Esophagus (tissue), 2 donors: ENCODE measurements around the gene U2AF1L4. TPM values are rescaled to one million over a fixed set of nuclear protein-coding genes. Genes with fewer than 3 reads are reported as not detected.

ENCODE experiments used
- H3K27ac ChIP-seq, 2 donors: one replicate each; pipeline ENCODE4 v1.5.1; 2013; ENCODE audit warnings: low read depth in 2 of 2, mild to moderate bottlenecking in 2 of 2, inconsistent platforms in 1 of 2, low read length in 1 of 2, moderate library complexity in 1 of 2
- H3K27me3 ChIP-seq, 2 donors: one replicate each; pipeline ENCODE4 v1.6.1; 2013; ENCODE audit warnings: low read length in 2 of 2, control low read depth in 1 of 2, mild to moderate bottlenecking in 1 of 2; ENCODE audit not compliant: insufficient read depth in 2 of 2, control insufficient read depth in 1 of 2
- H3K36me3 ChIP-seq, 2 donors: one replicate each; pipeline ENCODE4 v1.6.1; 2013; ENCODE audit warnings: low read length in 1 of 2; ENCODE audit not compliant: control insufficient read depth in 2 of 2, insufficient read depth in 2 of 2
- H3K4me1 ChIP-seq, 2 donors: one replicate each; pipeline ENCODE4 v1.6.1; 2013; ENCODE audit warnings: low read length in 1 of 2; ENCODE audit not compliant: control insufficient read depth in 2 of 2, insufficient read depth in 2 of 2
- H3K4me3 ChIP-seq, 2 donors: one replicate each; pipeline ENCODE4 v1.5.1; 2013; ENCODE audit warnings: low read length in 2 of 2, mild to moderate bottlenecking in 2 of 2, low read depth in 1 of 2, moderate library complexity in 1 of 2
- H3K9me3 ChIP-seq, 2 donors: one replicate each; pipeline ENCODE4 v1.6.1; 2013; ENCODE audit warnings: mild to moderate bottlenecking in 2 of 2, low read depth in 1 of 2, low read length in 1 of 2, moderate library complexity in 1 of 2; ENCODE audit not compliant: control insufficient read depth in 2 of 2, insufficient read depth in 1 of 2
- WGBS, 2 donors: extraction: QIAGEN DNeasy Blood & Tissue Kit; methylation state at CpG; one replicate each; pipeline ENCODE4 v1.1.7; 2013; 5-methylcytosine and 5-hydroxymethylcytosine counted together
- polyA plus RNA-seq, 2 donors: library from polyadenylated mRNA; stranded (reverse); fragments of 200-250 nt; gene quantifications; one replicate each; pipeline ENCODE4 v1.2.3, GENCODE V29; 2013
- donor health status: healthy with polysubstance abuse.
- donor health status: Bipolar disorder and iron deficiency.

Gene U2AF1L4
- polyA plus RNA-seq, 2 donors, result 17.4 to 43.4 TPM

DNA sequence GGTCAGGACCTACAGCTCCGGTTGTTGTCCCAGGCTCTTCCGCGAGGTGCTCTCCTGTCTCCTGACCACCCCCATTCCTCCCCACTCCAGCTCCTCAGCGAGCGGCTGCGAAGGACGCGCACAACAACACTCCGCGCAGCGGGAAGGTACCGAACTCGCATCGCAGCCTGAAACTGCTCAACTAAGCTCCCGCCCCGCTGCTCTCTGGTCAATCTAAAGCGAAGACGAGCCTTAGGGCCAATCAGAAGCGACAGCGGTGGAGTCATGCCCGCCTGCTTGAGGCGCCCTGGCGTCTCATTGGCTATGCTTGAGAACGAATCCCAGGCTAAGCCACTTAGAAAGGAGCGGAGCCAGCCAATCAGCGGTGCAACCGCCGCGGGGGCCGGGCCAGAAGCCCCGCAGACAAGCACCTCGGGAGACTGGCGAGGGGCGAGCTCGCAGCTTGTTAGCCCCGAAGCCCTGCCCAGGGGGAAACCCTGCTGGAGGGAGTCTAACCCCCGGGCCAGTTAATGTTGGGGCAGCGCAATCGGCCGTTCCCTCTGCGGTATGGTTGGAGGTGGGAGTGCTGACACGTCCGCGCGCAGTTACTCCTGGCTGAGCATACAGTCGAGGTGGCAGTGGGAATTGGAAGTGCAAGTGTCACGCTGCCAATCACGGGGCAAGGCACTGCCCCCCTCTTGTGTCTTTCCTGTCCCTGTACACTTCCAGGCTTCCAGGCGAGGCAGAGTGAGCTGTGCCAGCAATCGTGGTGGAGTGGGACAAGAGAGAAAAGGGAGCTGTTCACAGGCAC lies 42.8 kb downstream of the U2AF1L4 start:
- Histone ChIP-seq H3K36me3 (no peaks in the 10 kb centered on the region), H3K27ac (peak overlapping the region in 1 of 2 donors; percentile 43), H3K27me3 (no peaks in the 10 kb centered on the region), H3K9me3 (no peaks in the 10 kb centered on the region), H3K4me3 (peak overlapping the region; percentile 67 to 73), H3K4me1 (peaks cover 0 to 11% of the 10 kb centered on the region in 2 donors)
- WGBS, 2 donors, result 0% methylated on average over 50 of the region's 50 CpGs

- Histone ChIP-seq H3K4me3 (no peak overlapping the region), H3K9me3 (no peaks in the 10 kb centered on the region), H3K27ac (no peak overlapping the region), H3K27me3 (no peaks in the 10 kb centered on the region), H3K4me1 (no peaks in the 10 kb centered on the region), H3K36me3 (no peaks in the 10 kb centered on the region)
- WGBS, 2 donors, result 52 to 56% methylated on average over 4 of the region's 4 CpGs
Observed at GRCh38 chr19:35696835-35697234, 48.4 kb downstream of the U2AF1L4 start.

- no peaks in the 10 kb centered on the region for H3K36me3 ChIP-seq
- H3K4me3 ChIP-seq, result no peak overlapping the region
- H3K9me3 ChIP-seq, result no peaks in the 10 kb centered on the region
- H3K27ac ChIP-seq, result no peak overlapping the region
- 75 to 87% methylated on average over 2 of the region's 2 CpGs for WGBS, 2 donors
- H3K27me3 ChIP-seq, result no peaks in the 10 kb centered on the region
- H3K4me1 ChIP-seq, result no peaks in the 10 kb centered on the region
Observed at GRCh38 chr19:35695895-35696422, 49.3 kb downstream of the U2AF1L4 start.

DNA sequence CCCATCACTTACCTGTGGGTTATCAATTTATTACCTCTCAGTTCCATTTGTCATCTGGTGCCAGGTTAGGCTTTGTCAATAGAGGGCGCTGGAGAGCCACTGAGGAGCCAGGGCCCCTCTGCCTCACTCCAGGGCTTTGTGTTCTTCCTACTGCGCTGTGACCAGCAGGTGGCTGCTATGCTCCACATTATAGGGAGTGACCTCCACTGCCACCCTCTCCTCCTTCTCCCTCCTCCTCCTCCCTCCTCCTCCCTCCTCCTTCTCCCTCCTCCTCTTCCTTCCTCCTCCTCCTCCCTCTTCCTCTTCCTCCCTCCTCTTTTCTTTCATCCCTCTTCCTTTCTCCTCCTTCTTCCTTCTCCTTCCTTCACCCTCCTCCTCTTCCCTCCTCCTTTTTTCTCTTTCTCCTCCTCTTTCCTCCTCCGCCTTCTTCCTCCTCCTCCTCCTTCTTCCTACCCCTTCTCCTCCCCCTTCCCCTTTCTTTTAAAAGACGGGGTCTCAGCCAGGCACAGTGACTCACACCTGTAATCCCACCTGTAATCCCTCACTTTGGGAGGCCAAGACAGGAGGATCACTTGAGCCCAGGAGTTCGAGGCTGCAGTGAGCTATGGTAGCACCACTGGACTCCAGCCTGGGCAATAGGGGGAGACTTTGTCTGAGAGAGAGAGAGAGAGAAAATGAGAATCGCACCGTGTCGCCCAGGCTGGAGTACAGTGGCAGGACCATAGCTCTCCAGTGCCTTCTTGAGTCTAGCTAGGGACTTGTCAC lies 51.2 kb downstream of the U2AF1L4 start:
- Histone ChIP-seq H3K27ac (peak overlapping the region in 1 of 2 donors; percentile 20), H3K27me3 (no peaks in the 10 kb centered on the region), H3K4me3 (no peak overlapping the region), H3K36me3 (no peaks in the 10 kb centered on the region), H3K9me3 (no peaks in the 10 kb centered on the region), H3K4me1 (no peaks in the 10 kb centered on the region)
- 27 to 34% methylated on average over 8 of the region's 8 CpGs for WGBS, 2 donors

DNA sequence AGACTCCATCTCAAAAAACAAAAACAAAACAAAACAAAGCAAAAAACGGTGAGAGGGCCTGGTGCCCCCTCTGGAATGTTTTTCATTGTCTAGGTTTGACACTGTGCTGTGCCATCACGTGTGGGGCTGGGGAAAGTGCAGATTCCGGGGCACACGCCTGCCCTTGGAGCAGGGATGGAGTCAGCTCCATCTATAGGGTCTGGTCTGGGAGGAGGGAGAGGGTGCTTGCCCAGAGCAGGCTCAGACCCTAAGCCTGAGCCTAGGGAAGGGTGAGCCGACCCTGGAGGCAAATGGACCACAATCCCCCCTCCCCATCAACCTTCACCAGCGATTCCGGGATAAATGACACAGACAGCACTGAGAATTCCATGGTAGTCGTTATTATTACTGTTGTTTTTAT lies 51.8 kb downstream of the U2AF1L4 start:
- H3K4me3 ChIP-seq, result no peak overlapping the region
- WGBS, 2 donors, result 12% methylated on average over 8 of the region's 8 CpGs
- H3K27ac ChIP-seq, result no peak overlapping the region

More for the DNA sequence above, 51.8 kb downstream of the U2AF1L4 start:
- Histone ChIP-seq H3K9me3 (no peaks in the 10 kb centered on the region), H3K27me3 (no peaks in the 10 kb centered on the region), H3K4me1 (no peaks in the 10 kb centered on the region), H3K36me3 (no peaks in the 10 kb centered on the region)

Other genes starting within 250 kb of the U2AF1L4 start
- 100 to 1,000 TPM; 223 to 315 TPM for gene DMKN, start 231.8 kb downstream of the U2AF1L4 start, polyA plus RNA-seq
- 1,000 to 10,000 TPM in 1 of 2 donors, 100 to 1,000 TPM in 1; 453 to 1,191 TPM for gene SBSN, start 217.1 kb downstream of the U2AF1L4 start, polyA plus RNA-seq
- gene GAPDHS, start 212.0 kb downstream of the U2AF1L4 start, polyA plus RNA-seq, result not detected
- 100 to 1,000 TPM in 1 of 2 donors, 10 to 100 TPM in 1; 61.7 to 145 TPM for gene TMEM147, start 199.8 kb downstream of the U2AF1L4 start, polyA plus RNA-seq
- under 1 TPM; 0.02 to 0.12 TPM for gene ATP4A, start 181.8 kb downstream of the U2AF1L4 start, polyA plus RNA-seq
- gene PMIS2, start 159.2 kb downstream of the U2AF1L4 start, polyA plus RNA-seq, result not detected
- 10 to 100 TPM; 10.1 to 24.1 TPM for gene HAUS5, start 132.7 kb downstream of the U2AF1L4 start, polyA plus RNA-seq
- 10 to 100 TPM; 47.8 to 61.5 TPM for gene RBM42, start 116.4 kb downstream of the U2AF1L4 start, polyA plus RNA-seq
- gene ETV2, start 103.7 kb downstream of the U2AF1L4 start, polyA plus RNA-seq, result 1 to 10 TPM; 3.4 to 5.6 TPM
- 1,000 to 10,000 TPM; 1,022 to 1,339 TPM for gene COX6B1, start 97.1 kb downstream of the U2AF1L4 start, polyA plus RNA-seq
- gene UPK1A, start 78.9 kb downstream of the U2AF1L4 start, polyA plus RNA-seq, result 10 to 100 TPM; 10.7 to 11.5 TPM
- gene ZBTB32, start 40.9 kb downstream of the U2AF1L4 start, polyA plus RNA-seq, result under 1 TPM; 0.07 to 0.18 TPM
- gene KMT2B, start 27.4 kb downstream of the U2AF1L4 start, polyA plus RNA-seq, result 10 to 100 TPM; 21.5 to 33.8 TPM
- gene IGFLR1, start 3.0 kb downstream of the U2AF1L4 start, polyA plus RNA-seq, result 1 to 10 TPM; 4.3 to 5.1 TPM
- gene PSENEN, start 233 bp upstream of the U2AF1L4 start, polyA plus RNA-seq, result 100 to 1,000 TPM in 1 of 2 donors, 10 to 100 TPM in 1; 62.5 to 128 TPM
- gene LIN37, start 3.2 kb upstream of the U2AF1L4 start, polyA plus RNA-seq, result 10 to 100 TPM; 10.6 to 20.9 TPM
- 10 to 100 TPM; 12.5 to 18.3 TPM for gene HSPB6, start 11.6 kb upstream of the U2AF1L4 start, polyA plus RNA-seq
- gene PROSER3, start 12.8 kb upstream of the U2AF1L4 start, polyA plus RNA-seq, result 10 to 100 TPM in 1 of 2 donors, 1 to 10 TPM in 1; 5.5 to 13.8 TPM
- gene ARHGAP33, start 30.1 kb upstream of the U2AF1L4 start, polyA plus RNA-seq, result 10 to 100 TPM in 1 of 2 donors, 1 to 10 TPM in 1; 5.7 to 20.8 TPM
- not detected for gene PRODH2, start 67.4 kb upstream of the U2AF1L4 start, polyA plus RNA-seq
- not detected for gene NPHS1, start 107.1 kb upstream of the U2AF1L4 start, polyA plus RNA-seq
- under 1 TPM in 1 of 2 donors, not detected in 1; 0.02 TPM for gene KIRREL2, start 111.5 kb upstream of the U2AF1L4 start, polyA plus RNA-seq
- gene APLP1, start 123.2 kb upstream of the U2AF1L4 start, polyA plus RNA-seq, result 1 to 10 TPM in 1 of 2 donors, under 1 TPM in 1; 0.69 to 1.4 TPM
- gene NFKBID, start 155.1 kb upstream of the U2AF1L4 start, polyA plus RNA-seq, result 1 to 10 TPM; 6.6 to 8.5 TPM
- 1 to 10 TPM; 6.2 to 6.7 TPM for gene HCST, start 157.1 kb upstream of the U2AF1L4 start, polyA plus RNA-seq
- gene TYROBP, start 162.9 kb upstream of the U2AF1L4 start, polyA plus RNA-seq, result 10 to 100 TPM; 16.7 to 26.8 TPM
- 1 to 10 TPM; 4.9 to 5.0 TPM for gene LRFN3, start 191.0 kb upstream of the U2AF1L4 start, polyA plus RNA-seq
- 10 to 100 TPM in 1 of 2 donors, 1 to 10 TPM in 1; 8.6 to 18.0 TPM for gene SDHAF1, start 249.8 kb upstream of the U2AF1L4 start, polyA plus RNA-seq